Gastroesophageal sphincter (tissue), 3 donors: ENCODE data around the gene FNDC3B.

ENCODE experiments used
- EP300 ChIP-seq: sonication (generic); formaldehyde crosslinking; IDR thresholded peaks from one replicate; pipeline ENCODE4 v1.6.1; 2017; ENCODE audit warnings: antibody characterized with exemption, mild to moderate bottlenecking
- POLR2AphosphoS5 ChIP-seq: sonication (generic); formaldehyde crosslinking; IDR thresholded peaks from one replicate; pipeline ENCODE4 v1.6.1; 2017; ENCODE audit warnings: antibody characterized with exemption
- TF ChIP-seq, protein P1 (sequence below), 4 experiments: fragments of 200-600 bp in 2 of 4; fragments of 450-650 bp in 2 of 4; sonication (generic) in 1 of 4; IDR thresholded peaks; one replicate each; pipeline ENCODE4 v1.5.1; 2017 to 2019; ENCODE audit warnings: antibody characterized with exemption in 4 of 4, mild to moderate bottlenecking in 2 of 4, moderate library complexity in 2 of 4

DNA sequence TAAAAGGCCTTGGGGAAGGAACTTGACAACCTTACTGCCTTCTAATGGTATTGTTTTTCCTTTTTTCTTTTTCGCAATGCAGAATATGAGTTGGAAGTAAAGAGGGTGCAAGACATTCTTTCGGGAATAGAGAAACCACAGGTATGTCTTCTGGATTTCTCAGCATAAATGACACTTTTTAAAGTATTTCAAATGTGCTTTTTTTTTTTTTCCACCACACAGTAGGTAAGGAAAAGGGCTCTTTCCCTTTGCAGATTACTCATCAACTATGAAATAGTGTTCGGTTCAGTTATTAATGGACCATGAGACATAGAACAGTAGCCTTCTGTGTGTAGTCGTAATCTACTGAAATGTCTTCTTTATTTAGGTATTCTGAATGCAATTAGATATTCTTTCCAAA, 246.5 kb downstream of the FNDC3B start:
- TF ChIP-seq, protein P1, sequence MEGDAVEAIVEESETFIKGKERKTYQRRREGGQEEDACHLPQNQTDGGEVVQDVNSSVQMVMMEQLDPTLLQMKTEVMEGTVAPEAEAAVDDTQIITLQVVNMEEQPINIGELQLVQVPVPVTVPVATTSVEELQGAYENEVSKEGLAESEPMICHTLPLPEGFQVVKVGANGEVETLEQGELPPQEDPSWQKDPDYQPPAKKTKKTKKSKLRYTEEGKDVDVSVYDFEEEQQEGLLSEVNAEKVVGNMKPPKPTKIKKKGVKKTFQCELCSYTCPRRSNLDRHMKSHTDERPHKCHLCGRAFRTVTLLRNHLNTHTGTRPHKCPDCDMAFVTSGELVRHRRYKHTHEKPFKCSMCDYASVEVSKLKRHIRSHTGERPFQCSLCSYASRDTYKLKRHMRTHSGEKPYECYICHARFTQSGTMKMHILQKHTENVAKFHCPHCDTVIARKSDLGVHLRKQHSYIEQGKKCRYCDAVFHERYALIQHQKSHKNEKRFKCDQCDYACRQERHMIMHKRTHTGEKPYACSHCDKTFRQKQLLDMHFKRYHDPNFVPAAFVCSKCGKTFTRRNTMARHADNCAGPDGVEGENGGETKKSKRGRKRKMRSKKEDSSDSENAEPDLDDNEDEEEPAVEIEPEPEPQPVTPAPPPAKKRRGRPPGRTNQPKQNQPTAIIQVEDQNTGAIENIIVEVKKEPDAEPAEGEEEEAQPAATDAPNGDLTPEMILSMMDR (IDR thresholded peaks at IDR 0.05) = no peak
- TF ChIP-seq POLR2AphosphoS5 = no peak
- TF ChIP-seq EP300 = no peak
